Motor neuron (in vitro differentiated cells): ENCODE data around the gene GID8. TPM values are rescaled to one million over a fixed set of nuclear protein-coding genes. Genes with fewer than 3 reads are reported as not detected.
A peak's percentile ranks its signal among the peaks of the same experiment; 100 is the strongest.

Experiments used
- ATAC-seq, 8 experiments: fragments of 200-7000 bp; cut with Tn5 transposase; replicated peaks in 6 of 8; 2 replicates each; pipeline ENCODE4 v1.8.0; 2021; ENCODE audit warnings: mild to moderate bottlenecking in 8 of 8, moderate library complexity in 8 of 8
- H3K27ac ChIP-seq, 2 donors: fragments of 250-450 bp; sonication (Bioruptor Pico); 2 replicates each; pipeline ENCODE4 v1.9.0; 2021; ENCODE audit warnings: antibody characterized with exemption in 2 of 2, mild to moderate bottlenecking in 2 of 2, moderate library complexity in 1 of 2
- H3K4me1 ChIP-seq, 2 donors: fragments of 250-450 bp; sonication (Bioruptor Pico); replicated peaks in 1 of 2; 2 replicates each; pipeline ENCODE4 v1.6.1; 2021; ENCODE audit warnings: antibody characterized with exemption in 2 of 2, mild to moderate bottlenecking in 2 of 2, moderate library complexity in 1 of 2
- H3K4me3 ChIP-seq, 5 donors: fragments of 250-450 bp; sonication (Bioruptor Pico); 2 replicates each; pipeline ENCODE4 v1.9.0; 2021; ENCODE audit warnings: antibody characterized with exemption in 5 of 5, mild to moderate bottlenecking in 5 of 5, moderate library complexity in 4 of 5
- whole genome bisulfite sequencing, 10 experiments: fragments of 450-650 bp; shearing (Covaris generic); methylation state at CpG; one replicate each; pipeline ENCODE4 v1.0.0; 2022; 5-methylcytosine and 5-hydroxymethylcytosine counted together
- in situ Hi-C, 9 experiments: fragments of 400-800 bp; cut with MboI; loops; one replicate each; pipeline ENCODE4 v1.15.0; 2021; ENCODE audit warnings: low sequenced_read_pairs in 9 of 9, low pct_unique_long_range_greater_than_20kb in 2 of 9; ENCODE audit not compliant: unreplicated experiment in 9 of 9
- total RNA-seq, 8 experiments: library from RNA; unstranded; fragments of 300-600 nt; gene quantifications; 2 replicates each; pipeline versions ENCODE4 v1.2.3 to v1.2.4, GENCODE V29; 2022

Gene GID8
- total RNA-seq, 8 experiments from 2014 or later = 13.8 to 35.9 (median 30.5) TPM

DNA sequence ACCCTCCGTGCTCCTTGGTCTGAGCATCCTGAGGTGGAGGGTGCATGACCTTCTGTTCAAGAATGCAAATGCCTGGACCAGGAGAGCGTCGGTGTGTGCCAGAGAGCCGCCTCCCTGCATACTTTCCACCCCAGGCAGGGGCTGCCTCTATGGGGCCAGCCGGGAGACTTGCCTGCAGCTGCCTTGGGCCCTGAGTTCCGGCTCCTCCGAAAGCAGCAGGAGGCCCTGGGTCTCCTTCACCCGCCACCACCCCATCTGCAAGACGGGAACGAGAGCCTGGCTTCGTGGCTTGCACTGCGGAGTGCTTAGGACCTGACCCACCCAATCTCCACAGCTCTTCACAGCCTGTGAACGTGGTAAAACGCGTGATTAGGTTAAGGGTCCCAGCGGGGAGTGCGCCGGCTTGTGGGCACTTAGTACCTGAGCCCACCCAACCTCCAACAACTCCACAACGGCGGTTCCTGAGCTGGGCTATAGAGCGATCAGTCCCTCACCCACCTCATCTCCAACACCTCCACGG lies 52.4 kb downstream of the GID8 start:
- 54 to 100% (median 67%) methylated on average over 1 to 9 of the region's 22 CpGs; no CpG with 5 or more reads in 7 of the 10 experiments for WGBS, 10 experiments
- in situ Hi-C loops = no loop called here
- H3K4me3 ChIP-seq = no peak overlapping the region
- no peak for ATAC-seq
- no peak overlapping the region for H3K27ac ChIP-seq
- H3K4me1 ChIP-seq = peaks cover 16 to 25% of the 10 kb centered on the region in 2 donors

DNA sequence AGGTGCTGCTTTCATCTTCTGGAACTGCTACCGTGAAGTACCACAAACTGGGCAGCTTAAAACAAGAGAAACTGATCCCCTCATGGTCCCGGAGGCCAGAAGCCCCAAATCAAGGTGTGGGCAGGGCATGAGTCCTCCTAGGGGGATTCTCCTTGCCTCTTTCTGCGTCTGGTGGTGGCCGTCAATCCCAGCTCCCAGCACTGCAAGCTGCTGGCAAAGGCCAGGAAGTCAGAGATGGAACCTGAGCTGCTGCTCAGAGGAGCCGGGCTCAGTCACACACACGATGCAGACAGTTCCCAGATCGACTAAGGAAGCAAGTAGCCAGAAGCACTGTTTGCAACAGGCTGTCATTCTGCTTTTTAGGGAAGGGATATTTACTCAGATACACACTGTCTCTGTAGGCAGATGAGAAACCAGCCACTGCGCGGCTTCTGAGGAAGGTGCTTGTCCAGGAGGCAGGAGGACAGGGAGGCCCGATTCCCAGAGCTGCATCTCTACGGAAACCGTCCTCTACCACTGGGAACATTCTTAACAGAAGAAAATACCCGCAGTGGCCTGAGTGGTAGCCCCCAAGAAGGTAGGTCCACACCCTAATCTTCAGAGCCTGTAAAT lies 53.4 kb downstream of the GID8 start:
- in situ Hi-C loops = no loop called here
- WGBS, 10 experiments = 33 to 81% (median 62%) methylated on average over 4 to 10 of the region's 13 CpGs; no CpG with 5 or more reads in 4 of the 10 experiments
- ATAC-seq = no peak
- Histone ChIP-seq H3K4me1 (peaks cover 15 to 24% of the 10 kb centered on the region in 2 donors), H3K4me3 (no peak overlapping the region), H3K27ac (no peak overlapping the region)

DNA sequence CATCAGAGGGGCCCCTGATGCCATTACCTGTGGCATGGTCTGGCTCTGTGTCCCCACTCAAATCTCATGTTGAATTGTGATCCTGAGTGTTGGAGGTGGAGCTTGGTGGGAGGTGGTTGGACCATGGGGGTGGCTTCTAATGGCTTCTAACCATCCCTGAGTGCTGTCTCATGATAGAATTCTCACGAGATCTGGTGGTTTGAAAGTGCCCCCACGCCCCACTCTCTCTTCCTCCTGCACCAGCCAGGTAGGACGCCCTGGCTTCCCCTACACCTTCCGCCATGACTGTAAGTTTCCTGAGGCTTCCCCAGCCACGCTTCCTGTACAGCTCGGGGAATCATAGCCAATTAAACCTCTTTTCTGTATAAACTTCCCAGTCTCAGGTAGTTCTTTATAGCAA lies 53.9 kb downstream of the GID8 start:
- Histone ChIP-seq H3K27ac (no peak overlapping the region), H3K4me1 (peaks cover 12 to 23% of the 10 kb centered on the region in 2 donors), H3K4me3 (no peak overlapping the region)
- in situ Hi-C loops = no loop called here
- no peak for ATAC-seq
- 10 to 76% (median 63%) methylated on average over 1 to 6 of the region's 6 CpGs; no CpG with 5 or more reads in 4 of the 10 experiments for WGBS, 10 experiments

DNA sequence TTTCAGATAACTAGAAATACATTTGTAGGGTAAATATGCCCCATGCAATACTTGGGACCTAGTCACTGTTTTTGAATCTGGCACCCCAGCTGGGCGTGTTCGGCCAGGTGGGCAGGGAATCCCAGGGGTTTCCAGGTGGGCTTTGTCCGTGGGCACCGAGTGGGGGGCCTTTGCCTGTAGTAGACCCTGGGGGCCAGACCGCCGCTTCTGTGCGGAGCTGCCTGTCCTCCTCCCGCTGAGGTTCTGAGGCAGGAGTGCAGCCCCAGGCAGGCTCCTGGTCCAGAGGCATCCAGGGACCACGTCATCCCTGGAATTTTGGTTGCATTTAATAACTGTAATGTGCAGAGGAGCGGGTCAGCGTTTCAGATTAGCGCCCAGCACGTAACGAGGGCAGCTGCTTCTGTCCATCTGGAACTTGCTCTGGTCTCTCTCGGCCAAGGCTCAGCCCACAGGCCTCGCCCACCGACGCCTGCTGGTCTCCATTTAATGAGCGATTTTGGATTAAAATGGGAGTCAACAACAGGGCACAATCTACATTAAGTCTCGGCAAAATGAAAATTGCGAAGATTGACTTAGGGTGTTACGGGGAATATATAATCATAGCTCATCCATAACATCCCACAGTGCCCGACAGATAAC lies 56.0 kb downstream of the GID8 start:
- ATAC-seq = no peak
- no peak overlapping the region for H3K4me3 ChIP-seq
- peaks cover 9 to 18% of the 10 kb centered on the region in 2 donors for H3K4me1 ChIP-seq
- H3K27ac ChIP-seq = no peak overlapping the region
- in situ Hi-C loops = no loop called here
- 39 to 96% (median 75%) methylated on average over 5 to 11 of the region's 23 CpGs; no CpG with 5 or more reads in 3 of the 10 experiments for WGBS, 10 experiments

DNA sequence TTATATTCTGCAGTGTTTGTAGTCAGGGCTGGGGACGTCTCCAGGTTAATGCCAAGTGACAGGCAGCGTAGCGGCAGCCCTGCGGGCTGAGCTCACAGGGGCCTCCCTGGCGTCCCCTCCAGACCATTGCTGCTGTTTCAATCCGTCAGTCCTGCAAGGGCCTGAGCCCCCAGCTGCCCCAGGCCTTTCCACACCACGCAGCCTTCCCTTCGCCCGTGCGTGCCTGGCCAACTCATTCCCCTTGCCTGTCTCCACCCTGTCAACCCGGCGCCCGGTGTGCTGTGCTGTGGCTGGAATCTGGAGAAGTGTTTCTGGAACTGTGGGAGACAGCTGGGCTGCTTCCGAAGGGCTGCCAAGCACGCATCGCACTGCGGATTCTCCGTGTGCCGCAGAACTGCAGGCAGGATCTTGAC lies 56.9 kb downstream of the GID8 start:
- ATAC-seq = peak in 2 of 8 experiments; percentile 7 to 8
- H3K4me3 ChIP-seq = no peak overlapping the region
- peaks cover 9 to 18% of the 10 kb centered on the region in 2 donors for H3K4me1 ChIP-seq
- in situ Hi-C loops = no loop called here
- H3K27ac ChIP-seq = no peak overlapping the region
- WGBS, 10 experiments = 60 to 91% (median 81%) methylated on average over 1 to 8 of the region's 19 CpGs; no CpG with 5 or more reads in 6 of the 10 experiments

DNA sequence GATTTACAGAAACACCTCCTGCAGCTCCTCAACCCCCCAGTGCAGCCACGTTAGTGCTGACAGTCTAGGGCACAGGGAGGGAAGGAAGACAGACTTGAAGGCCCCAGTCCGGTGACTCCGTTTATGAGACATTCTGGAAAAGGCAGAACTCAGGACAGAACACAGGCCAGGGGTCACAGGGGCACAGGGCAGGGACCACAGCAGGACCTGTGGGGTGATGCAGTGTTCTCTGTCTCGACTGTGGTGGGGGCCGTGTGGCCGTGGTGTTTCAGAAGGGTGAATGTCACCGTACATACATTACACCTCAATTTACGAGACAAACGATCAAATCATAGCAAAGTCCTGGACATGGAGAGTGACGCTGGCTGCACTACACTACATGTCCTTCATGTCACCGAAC lies 57.5 kb downstream of the GID8 start:
- WGBS, 10 experiments = 33 to 93% (median 60%) methylated on average over 1 to 10 of the region's 11 CpGs; no CpG with 5 or more reads in 3 of the 10 experiments
- peaks cover 9 to 18% of the 10 kb centered on the region in 2 donors for H3K4me1 ChIP-seq
- no peak overlapping the region for H3K4me3 ChIP-seq
- H3K27ac ChIP-seq = no peak overlapping the region
- peak in 5 of 8 experiments; percentile 19 to 46 (median 21) for ATAC-seq
- in situ Hi-C loops = no loop called here

DNA sequence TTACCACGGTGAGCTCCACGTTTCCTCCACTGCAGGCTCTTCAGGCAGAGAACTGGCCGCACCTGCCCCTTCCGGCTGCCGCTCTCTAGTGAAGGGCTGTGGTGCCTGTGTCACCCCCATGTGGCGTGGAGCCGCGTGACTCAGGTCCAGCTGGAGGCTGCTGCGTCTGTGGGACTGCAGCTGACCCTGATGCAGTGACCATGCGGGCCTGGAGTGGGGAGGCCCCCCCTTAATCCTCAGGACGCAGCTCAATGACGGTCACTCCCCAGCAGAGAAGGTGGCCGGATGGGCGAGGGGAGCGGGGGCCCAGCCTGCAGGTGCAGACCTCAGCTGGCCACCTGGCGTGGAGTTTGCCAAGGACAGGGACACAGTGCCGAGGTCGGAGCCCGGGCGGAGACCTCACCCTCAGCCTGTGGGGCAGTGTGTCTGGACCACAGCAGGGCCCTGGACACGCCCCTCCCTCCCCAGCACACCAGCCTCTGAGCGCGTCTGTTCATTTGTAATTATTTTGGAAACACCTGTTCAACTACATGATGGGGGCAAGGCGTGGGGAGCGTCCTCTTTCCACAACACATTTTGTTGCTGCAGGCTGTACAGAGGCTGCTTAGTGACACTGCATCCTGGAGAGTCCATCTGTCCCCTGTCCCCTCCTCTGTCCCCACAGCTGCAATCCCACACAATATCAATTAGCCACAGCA lies 58.1 kb downstream of the GID8 start:
- 0 to 75% (median 51%) methylated on average over 1 to 10 of the region's 25 CpGs; no CpG with 5 or more reads in 4 of the 10 experiments for WGBS, 10 experiments
- ATAC-seq = peak in 5 of 8 experiments; percentile 82 to 92 (median 88)
- Histone ChIP-seq H3K4me3 (no peak overlapping the region), H3K27ac (no peak overlapping the region), H3K4me1 (peaks cover 9 to 18% of the 10 kb centered on the region in 2 donors)
- in situ Hi-C loops = no loop called here

DNA sequence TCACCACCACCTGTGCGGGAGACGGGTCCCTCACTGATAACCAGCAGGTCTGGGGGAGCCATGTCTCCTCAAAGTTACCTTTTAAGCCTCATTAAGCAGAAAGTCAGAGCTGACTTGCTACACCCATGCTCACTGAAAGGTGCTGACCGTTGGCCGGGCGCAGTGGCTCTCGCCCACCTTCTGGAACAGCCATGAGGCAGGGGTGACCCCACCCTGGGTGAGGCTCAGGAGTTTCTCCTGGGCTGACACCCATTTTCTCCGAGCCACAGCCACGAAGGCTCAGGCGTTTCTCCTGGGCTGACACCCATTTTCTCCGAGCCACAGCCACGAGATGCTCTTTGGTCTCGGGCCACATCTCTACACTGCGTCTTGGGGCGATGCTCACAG lies 58.6 kb downstream of the GID8 start:
- WGBS, 10 experiments = 47 to 100% (median 90%) methylated on average over 1 to 11 of the region's 14 CpGs; no CpG with 5 or more reads in 5 of the 10 experiments
- peaks cover 9 to 18% of the 10 kb centered on the region in 2 donors for H3K4me1 ChIP-seq
- in situ Hi-C loops = no loop called here
- H3K4me3 ChIP-seq = no peak overlapping the region
- ATAC-seq = no peak
- no peak overlapping the region for H3K27ac ChIP-seq

GRCh38 chr20:62997417-62998035 lies 59.6 kb downstream of the GID8 start:
- H3K4me1 ChIP-seq = peaks cover 9 to 18% of the 10 kb centered on the region in 2 donors
- in situ Hi-C loops = no loop called here
- no peak overlapping the region for H3K4me3 ChIP-seq
- WGBS, 10 experiments = 0 to 44% (median 21%) methylated on average over 2 to 9 of the region's 20 CpGs; no CpG with 5 or more reads in 4 of the 10 experiments
- ATAC-seq = peak in 3 of 8 experiments; percentile 55 to 87 (median 69)
- no peak overlapping the region for H3K27ac ChIP-seq

Other genes with a start within 250 kb of the GID8 start
- 1 to 10 TPM in 2 of 8 experiments, under 1 TPM in 5, not detected in 1; 0.13 to 1.3 (median 0.52) TPM for gene NTSR1, start 229.3 kb upstream of the GID8 start, total RNA-seq
- 10 to 100 TPM in 4 of 8 experiments, 1 to 10 TPM in 4; 9.2 to 15.1 (median 11.5) TPM for gene MRGBP, start 141.7 kb upstream of the GID8 start, total RNA-seq
- gene OGFR, start 133.3 kb upstream of the GID8 start, total RNA-seq = 10 to 100 TPM; 18.2 to 44.0 (median 27.2) TPM
- gene COL9A3, start 121.1 kb upstream of the GID8 start, total RNA-seq = 10 to 100 TPM in 1 of 8 experiments, 1 to 10 TPM in 5, under 1 TPM in 2; 0.60 to 19.5 (median 2.0) TPM
- 10 to 100 TPM in 4 of 8 experiments, 1 to 10 TPM in 4; 7.0 to 14.0 (median 9.9) TPM for gene TCFL5, start 76.3 kb upstream of the GID8 start, total RNA-seq
- 10 to 100 TPM; 24.1 to 61.2 (median 36.0) TPM for gene DIDO1, start 11.6 kb upstream of the GID8 start, total RNA-seq
- 10 to 100 TPM in 2 of 8 experiments, 1 to 10 TPM in 1, under 1 TPM in 4, not detected in 1; 0.13 to 18.0 (median 1.00) TPM for gene SLC17A9, start 14.6 kb downstream of the GID8 start, total RNA-seq
- gene BHLHE23, start 68.8 kb downstream of the GID8 start, total RNA-seq = under 1 TPM in 3 of 8 experiments, not detected in 5; 0.21 to 0.52 (median 0.22) TPM